ENCODE data around the gene FOXP2.

FOXP2 gene

DNA sequence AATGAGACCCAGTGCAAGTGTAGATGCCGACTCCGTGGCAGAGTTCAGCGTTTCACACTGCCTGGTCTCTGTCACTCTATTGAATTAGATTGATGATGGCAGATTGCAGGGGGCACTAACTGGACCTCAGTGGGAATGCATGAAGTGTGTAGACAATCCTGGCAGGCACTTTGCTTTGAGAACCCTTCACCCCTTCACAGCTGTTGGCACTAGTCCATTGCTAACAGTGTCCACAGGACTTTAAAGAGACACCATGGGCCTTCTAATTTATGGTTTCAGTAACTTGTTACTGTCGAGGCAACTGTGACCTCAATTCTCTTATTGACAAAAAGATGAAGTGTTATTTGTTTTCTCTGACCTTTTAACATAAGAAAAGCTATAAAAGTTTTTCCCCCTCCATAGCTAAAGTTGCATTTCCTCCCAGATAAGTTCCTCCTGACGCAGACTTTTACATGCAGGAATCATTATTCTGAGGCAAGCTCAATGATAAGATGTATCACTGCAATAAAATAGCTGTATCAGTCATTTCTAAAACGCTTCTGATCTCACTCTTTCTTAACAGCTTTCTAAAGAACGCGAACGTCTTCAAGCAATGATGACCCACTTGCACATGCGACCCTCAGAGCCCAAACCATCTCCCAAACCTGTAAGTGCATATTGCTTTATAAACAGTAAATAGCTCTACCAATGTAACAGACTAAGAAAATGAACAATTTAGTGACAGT lies 238.9 kb downstream of the FOXP2 start:
- no peak for DNase-seq (ENCODE audit: low read depth in 2 of 2)

DNA sequence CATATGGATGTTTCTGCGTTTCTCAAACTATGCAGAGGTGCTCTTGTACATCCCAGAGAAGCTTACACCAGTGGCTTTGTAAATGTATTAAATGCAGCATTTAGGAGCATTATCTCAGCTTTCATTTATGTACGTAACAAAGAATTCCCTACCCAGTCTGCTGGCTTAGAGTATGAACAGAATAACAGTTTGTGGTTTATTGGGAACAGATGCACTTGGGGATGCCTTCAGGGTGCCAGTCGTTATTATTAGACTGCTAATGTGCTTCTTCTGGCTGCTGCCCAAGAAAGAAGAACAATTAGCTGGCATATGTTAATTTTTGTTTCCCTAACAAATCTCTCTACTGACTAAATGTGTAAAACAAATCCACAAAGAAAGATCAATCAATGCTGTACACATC lies 241.9 kb downstream of the FOXP2 start:
- DNase-seq (ENCODE audit: low read depth in 2 of 2), result no peak

DNA sequence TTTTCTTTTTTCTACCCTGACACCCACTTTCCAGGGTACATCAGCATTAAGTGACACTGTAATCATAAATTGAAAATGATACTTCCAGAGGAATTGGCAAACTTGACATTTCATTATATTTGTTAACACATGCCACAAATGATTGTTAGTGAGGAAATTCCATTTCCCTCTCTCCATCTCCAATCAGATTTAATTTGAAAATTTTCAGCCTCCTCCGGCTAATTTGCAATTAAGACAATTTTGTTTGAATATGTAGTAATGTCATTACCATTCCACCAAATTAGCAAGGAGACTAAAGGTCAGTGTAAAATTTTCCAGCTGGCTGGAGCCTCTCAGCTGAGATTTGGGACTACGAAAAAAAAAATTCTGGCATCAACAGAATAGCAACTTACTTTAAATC lies 242.7 kb downstream of the FOXP2 start:
- no peak for DNase-seq (ENCODE audit: low read depth in 2 of 2)

GRCh38 chr7:114658216-114658615 lies 243.6 kb downstream of the FOXP2 start:
- no peak for DNase-seq (ENCODE audit: low read depth in 2 of 2)

DNA sequence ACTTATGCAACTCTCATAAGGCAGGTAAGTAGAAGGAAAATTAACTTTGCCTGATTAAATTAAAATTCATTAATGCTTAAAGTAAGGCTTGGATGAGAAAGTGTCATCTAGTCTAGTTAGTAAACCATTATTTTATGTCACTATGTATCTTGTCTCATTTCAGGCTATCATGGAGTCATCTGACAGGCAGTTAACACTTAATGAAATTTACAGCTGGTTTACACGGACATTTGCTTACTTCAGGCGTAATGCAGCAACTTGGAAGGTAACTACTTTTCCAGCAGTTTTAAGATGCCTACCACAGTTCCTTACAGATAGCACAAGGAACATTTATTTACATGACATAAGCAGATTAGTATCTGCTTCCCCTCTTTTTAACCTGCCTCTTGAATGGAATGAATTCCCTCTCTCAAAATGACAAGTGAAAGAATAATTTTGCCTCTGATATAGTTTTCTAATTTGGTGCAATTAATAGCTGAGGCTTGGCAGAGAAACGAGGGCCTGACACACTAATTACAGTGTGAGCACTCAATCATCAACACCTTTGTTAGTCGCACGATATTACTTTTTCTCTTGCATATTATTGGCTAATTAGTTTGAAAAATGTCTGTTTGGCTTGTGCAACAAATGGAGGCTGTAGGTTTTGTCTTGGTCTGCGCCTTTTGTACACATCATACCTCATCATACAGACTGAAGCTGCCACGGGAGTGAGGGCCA lies 245.0 kb downstream of the FOXP2 start:
- DNase-seq (ENCODE audit: low read depth in 2 of 2), result no peak

- no peak for DNase-seq (ENCODE audit: low read depth in 2 of 2)
Observed at GRCh38 chr7:114660126-114660486, 245.5 kb downstream of the FOXP2 start.

GRCh38 chr7:114660753-114661152 lies 246.1 kb downstream of the FOXP2 start:
- no peak for DNase-seq (ENCODE audit: low read depth in 2 of 2)

GRCh38 chr7:114662002-114662677 lies 247.5 kb downstream of the FOXP2 start:
- no peak for DNase-seq (ENCODE audit: low read depth in 2 of 2)

- DNase-seq (ENCODE audit: low read depth in 2 of 2), result peak; percentile 5 to 10
Observed at GRCh38 chr7:114663502-114663901, 248.9 kb downstream of the FOXP2 start.

DNA sequence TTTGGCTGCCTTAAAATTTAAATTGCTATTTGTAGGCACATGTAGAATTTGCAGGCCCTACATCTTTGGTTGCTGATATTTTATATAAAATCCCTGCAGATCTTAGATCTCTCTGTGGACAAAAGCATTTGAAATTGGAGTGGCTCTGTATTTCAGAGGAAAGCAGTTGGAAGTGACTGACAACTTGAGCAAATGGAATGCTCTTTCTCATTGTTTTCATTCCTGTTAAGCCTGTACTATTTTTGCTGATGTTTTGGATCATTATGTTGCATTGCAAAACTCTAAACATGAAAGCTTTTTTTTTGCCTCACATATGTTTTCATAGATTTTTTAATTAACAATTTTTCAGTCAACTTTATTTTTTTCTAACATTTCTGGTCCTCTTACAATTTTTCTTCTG lies 256.1 kb downstream of the FOXP2 start:
- peak in 1 of 2 experiments; percentile 5 for DNase-seq (ENCODE audit: low read depth in 2 of 2)

DNA sequence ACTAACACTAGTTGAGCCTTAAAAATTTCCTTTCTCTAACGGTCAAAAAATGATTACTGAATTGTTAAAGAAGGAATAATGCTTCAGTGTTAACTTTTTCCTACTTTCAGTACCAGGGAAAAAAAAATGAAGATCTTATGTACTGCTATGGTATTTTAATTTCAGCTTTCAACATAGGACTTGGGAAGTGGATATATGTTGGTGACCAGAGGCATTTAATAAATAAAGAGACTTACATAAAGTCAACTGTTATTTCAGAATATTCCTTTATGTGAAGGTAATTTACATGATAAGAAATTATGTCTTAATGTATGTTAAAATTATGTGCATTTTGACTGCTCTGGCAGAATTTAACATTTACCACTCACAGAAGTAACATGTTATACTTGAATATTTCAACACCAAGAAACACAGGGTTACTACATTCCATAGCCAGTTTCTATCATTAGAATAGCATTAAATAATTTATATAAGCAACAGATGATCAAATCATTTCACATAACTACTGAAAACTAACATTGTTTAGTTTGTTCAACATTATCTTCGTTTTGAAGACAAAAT lies 257.0 kb downstream of the FOXP2 start:
- DNase-seq (ENCODE audit: low read depth in 2 of 2), result no peak

- DNase-seq (ENCODE audit: low read depth in 2 of 2), result no peak
Observed at GRCh38 chr7:114678116-114678515, 263.5 kb downstream of the FOXP2 start.

DNA sequence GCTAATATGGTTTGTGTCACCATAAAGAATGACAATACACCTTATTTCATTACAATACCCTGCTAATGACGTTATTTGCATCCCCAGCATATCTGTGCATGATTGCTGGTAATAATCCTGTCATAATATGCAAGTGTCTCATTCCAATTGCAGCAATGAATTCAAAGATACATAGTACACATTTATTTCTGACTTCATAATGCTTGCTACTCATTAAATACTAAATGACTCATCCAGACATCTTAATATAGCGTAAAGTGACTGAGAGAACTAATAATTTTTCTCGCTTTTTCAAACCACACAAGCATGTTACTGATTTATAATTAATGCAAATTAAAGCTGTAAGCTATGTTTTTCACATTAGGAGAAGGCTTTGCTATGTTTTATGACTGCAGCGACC lies 272.6 kb downstream of the FOXP2 start:
- no peak for DNase-seq (ENCODE audit: low read depth in 2 of 2)

DNA sequence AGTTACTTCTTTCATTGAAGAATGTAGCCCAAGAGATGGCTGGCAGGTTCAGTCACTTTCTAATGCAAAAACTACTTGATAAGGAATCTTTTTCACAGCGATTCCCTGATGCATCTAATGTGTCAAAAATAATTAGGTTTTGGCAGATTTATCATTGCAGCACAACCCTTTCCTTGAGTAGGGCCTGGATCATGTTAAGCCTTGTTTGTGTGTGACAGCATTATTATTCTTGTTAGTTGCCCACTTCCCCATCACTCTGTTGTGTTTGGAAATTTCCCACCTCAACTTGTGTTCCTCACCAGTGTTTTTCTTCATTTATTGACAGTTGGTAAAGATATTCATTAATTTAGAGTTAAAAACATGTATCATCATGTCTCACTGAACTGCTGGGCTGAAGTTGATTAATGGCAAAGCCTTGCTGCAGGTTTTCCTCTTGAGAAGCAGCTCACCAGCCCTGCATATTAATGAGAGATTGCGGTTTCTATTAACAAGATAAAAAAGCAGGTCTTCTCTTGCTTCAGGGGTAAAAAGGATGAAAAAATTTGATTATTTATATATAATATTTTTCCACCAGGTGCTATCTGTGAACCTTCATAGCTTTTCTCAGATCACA lies 273.9 kb downstream of the FOXP2 start:
- DNase-seq (ENCODE audit: low read depth in 2 of 2), result no peak

GRCh38 chr7:114689406-114689805 lies 274.8 kb downstream of the FOXP2 start:
- DNase-seq (ENCODE audit: low read depth in 2 of 2), result no peak

DNA sequence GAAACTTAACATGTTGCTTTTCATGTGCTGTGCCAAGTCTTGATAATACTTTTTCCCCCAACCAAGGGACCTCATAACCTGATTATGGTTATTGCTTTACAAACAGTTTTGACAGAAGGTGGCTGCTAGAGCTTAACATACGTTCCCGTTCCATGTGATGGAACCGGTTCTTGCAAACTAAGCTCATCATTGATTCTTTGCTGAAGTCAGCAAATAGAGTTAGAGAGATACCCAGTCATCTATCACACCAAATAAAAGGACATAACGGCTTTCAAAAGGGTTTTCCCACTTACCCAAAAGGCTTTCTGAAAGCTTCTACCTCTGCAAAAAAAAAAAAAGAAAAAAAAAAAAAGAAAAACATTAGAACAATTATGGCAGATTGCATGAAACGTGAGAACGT lies 277.0 kb downstream of the FOXP2 start:
- no peak for DNase-seq (ENCODE audit: low read depth in 2 of 2)

DNA sequence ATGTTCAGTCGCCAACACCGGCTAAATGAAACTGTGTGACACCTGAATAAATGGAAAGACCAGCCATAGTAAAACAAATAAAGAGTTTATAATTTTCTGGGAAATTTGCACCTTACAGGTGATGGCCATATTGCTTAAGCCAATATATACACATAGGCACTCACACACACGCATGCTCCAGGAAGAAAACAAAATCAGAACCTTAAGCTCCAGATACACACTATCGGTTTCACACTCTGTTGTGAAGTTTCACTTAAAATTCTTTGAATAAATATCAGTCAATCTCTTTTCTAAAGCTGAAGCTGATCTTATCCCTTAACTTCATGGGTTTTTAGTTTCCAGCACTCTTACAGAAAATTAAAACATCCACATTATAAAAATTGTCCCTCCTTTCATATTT lies 280.6 kb downstream of the FOXP2 start:
- no peak for DNase-seq (ENCODE audit: low read depth in 2 of 2)

- no peak for DNase-seq (ENCODE audit: low read depth in 2 of 2)
Observed at GRCh38 chr7:114700247-114700928, 285.8 kb downstream of the FOXP2 start.

- no peak for DNase-seq (ENCODE audit: low read depth in 2 of 2)
Observed at GRCh38 chr7:114703677-114704076, 289.1 kb downstream of the FOXP2 start.

DNA sequence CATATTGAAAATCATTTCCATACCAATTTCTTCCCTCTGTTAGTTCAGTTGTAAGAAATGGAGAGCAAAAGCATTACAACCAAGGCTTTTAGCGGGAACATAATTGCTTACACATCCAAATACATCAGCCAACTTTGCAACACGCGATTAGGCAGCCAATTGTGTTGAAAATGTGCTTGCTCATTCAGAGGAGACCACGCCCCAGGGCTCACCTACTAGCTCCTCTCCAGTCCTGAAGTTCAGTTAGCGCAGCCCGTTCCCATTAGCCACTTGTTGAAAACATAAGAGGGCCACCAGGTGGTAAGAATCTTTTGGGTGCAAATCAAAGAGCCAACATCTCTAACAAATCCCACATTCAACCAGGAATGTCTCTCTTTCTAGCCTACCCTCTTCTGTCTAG lies 294.0 kb downstream of the FOXP2 start:
- no peak for DNase-seq (ENCODE audit: low read depth in 2 of 2)

DNA sequence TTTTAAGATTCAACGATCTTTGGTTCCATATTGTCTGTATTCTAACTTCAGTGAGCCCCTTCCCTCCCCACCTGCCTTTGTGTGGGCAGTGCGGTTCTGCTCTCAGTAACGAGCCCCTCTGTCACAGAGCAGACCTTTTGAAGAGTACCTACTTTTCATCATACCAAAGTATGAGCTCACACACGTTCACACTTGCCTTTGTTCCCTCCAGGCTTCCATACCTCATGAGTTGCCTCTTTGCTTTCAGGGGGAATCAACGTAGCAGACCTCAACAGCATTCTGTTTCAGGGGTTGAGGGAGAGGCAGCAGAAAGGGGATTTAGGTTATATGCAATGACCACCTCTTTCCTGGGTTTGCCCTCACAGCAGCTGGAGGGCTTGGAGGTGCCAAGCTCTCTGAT lies 295.9 kb downstream of the FOXP2 start:
- DNase-seq (ENCODE audit: low read depth in 2 of 2), result no peak

DNA sequence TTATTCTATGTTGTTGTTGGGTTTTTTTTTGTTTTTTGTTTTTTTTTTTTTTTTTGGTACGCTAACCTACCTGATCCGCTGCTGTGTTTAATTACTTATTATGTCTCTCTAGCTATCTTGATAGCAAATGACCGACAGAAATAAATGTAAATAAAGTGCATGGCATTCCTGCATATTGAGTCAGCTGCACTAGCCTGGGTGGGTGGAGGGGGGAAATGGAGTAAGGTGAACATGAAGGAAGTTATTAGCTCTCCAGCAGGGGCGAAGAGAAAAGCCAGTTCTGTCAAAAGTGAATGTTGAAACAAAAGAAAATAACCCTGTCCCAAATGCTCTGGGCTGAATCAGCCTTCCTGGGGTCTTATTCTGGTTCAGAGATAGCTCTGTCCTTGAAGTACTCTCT lies 296.6 kb downstream of the FOXP2 start:
- no peak for DNase-seq (ENCODE audit: low read depth in 2 of 2)
